Lung (tissue), 12 donors: ENCODE data around the gene ZNF331. TPM values are rescaled to one million over a fixed set of nuclear protein-coding genes. Genes with fewer than 3 reads are reported as not detected.

ENCODE experiments used
- ATAC-seq: fragments of 200-7000 bp; cut with Tn5 transposase; one replicate; pipeline ENCODE4 v1.9.1; 2020; ENCODE audit warnings: moderate number of reproducible peaks; ENCODE audit not compliant: insufficient read depth, low FRiP score
- DNase-seq, 3 donors: peaks; one replicate each; pipeline ENCODE4 v3.0.0-alpha.2; 2013 to 2017
- H3K27ac ChIP-seq, 2 donors: one replicate each; pipeline ENCODE4 v1.5.1; 2013; ENCODE audit warnings: mild to moderate bottlenecking in 2 of 2, moderate library complexity in 2 of 2, control low read depth in 1 of 2, inconsistent platforms in 1 of 2, low read depth in 1 of 2, low read length in 1 of 2
- H3K27me3 ChIP-seq, 3 donors: one replicate each; pipeline ENCODE4 v1.5.1; 2013; ENCODE audit warnings: low read length in 2 of 3; ENCODE audit not compliant: control insufficient read depth in 3 of 3, insufficient read depth in 3 of 3
- H3K36me3 ChIP-seq, 4 donors: one replicate each; pipeline ENCODE4 v1.5.1; 2013; ENCODE audit warnings: low read length in 4 of 4, mild to moderate bottlenecking in 1 of 4, moderate library complexity in 1 of 4; ENCODE audit not compliant: control insufficient read depth in 4 of 4, insufficient read depth in 4 of 4
- H3K4me1 ChIP-seq, 5 donors: one replicate each; pipeline ENCODE4 v1.5.1; 2013; ENCODE audit warnings: low read length in 5 of 5, mild to moderate bottlenecking in 2 of 5, moderate library complexity in 1 of 5; ENCODE audit not compliant: control insufficient read depth in 5 of 5, insufficient read depth in 5 of 5
- H3K4me3 ChIP-seq: one replicate; pipeline ENCODE4 v1.5.1; 2013; ENCODE audit warnings: mild to moderate bottlenecking, control low read depth, moderate library complexity
- H3K9ac ChIP-seq, 2 donors: one replicate each; pipeline ENCODE4 v1.5.1; 2013; ENCODE audit warnings: low read length in 2 of 2, control low read depth in 1 of 2; ENCODE audit not compliant: insufficient read depth in 1 of 2
- H3K9me3 ChIP-seq, 4 donors: one replicate each; pipeline ENCODE4 v1.5.1; 2013; ENCODE audit warnings: low read length in 3 of 4, mild to moderate bottlenecking in 1 of 4, moderate library complexity in 1 of 4; ENCODE audit not compliant: control insufficient read depth in 4 of 4, insufficient read depth in 3 of 4
- WGBS, 2 donors: extraction: QIAGEN DNeasy Blood & Tissue Kit; methylation state at CpG; one replicate each; pipeline ENCODE4 v1.1.7; 2013; 5-methylcytosine and 5-hydroxymethylcytosine counted together
- polyA plus RNA-seq, 2 donors: library from polyadenylated mRNA; stranded (reverse); fragments of 200-250 nt; gene quantifications; one replicate each; pipeline ENCODE4 v1.2.1, GENCODE V29; 2013
- total RNA-seq, 2 donors: library from RNA; depleted of rRNA in 1 of 2; stranded (reverse); fragments of >200 nt in 1 of 2; gene quantifications; one replicate each; pipeline ENCODE4 v1.2.1, GENCODE V29; 2014 to 2021
- TF ChIP-seq, protein P1 (sequence below): IDR thresholded peaks from 2 replicates; pipeline ENCODE4 v1.5.1; 2012; ENCODE audit warnings: mild to moderate bottlenecking; ENCODE audit errors: control extremely low read depth, extremely low read depth
- donor health status: control.
- donor health status: control.
- donor health status: Bipolar disorder and iron deficiency.
- donor health status: healthy.
- donor health status: DM: yes; HTN: yes; CAD: no.

The ZNF331 gene
- total and polyA plus RNA-seq, 4 donors = 12.7 to 27.9 (median 22.8) TPM

DNA sequence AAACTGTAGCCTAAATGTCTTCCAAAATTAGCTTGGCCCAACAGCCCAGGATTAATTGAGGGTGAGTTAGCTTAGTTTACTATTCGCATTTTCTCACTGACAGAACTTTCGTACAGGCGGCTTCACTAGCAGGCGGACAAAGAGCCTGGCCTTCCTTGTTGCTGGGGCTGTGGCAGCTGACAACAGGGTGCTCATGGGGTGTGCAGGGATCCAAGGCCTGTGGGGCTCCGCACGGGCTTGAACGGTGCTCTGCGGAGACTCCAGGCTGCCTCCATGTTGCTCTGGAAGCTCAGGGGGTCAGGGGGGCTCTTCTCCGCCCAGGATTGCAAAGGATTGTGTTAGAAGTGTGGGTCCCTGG is 57.5 kb downstream of the ZNF331 start:
- Histone ChIP-seq H3K36me3 (no peaks in the 10 kb centered on the region), H3K27ac (no peak overlapping the region), H3K9me3 (peaks cover 0 to 11% (median 0%) of the 10 kb centered on the region in 4 donors), H3K4me1 (peaks cover 0 to 3% (median 0%) of the 10 kb centered on the region in 5 donors), H3K27me3 (no peaks in the 10 kb centered on the region), H3K4me3 (no peak overlapping the region), H3K9ac (no peak overlapping the region)
- ATAC-seq (no peak), DNase-seq (no peak)
- 84 to 88% methylated on average over 9 of the region's 9 CpGs for WGBS, 2 donors
- TF ChIP-seq, protein P1, sequence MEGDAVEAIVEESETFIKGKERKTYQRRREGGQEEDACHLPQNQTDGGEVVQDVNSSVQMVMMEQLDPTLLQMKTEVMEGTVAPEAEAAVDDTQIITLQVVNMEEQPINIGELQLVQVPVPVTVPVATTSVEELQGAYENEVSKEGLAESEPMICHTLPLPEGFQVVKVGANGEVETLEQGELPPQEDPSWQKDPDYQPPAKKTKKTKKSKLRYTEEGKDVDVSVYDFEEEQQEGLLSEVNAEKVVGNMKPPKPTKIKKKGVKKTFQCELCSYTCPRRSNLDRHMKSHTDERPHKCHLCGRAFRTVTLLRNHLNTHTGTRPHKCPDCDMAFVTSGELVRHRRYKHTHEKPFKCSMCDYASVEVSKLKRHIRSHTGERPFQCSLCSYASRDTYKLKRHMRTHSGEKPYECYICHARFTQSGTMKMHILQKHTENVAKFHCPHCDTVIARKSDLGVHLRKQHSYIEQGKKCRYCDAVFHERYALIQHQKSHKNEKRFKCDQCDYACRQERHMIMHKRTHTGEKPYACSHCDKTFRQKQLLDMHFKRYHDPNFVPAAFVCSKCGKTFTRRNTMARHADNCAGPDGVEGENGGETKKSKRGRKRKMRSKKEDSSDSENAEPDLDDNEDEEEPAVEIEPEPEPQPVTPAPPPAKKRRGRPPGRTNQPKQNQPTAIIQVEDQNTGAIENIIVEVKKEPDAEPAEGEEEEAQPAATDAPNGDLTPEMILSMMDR = no peak

DNA sequence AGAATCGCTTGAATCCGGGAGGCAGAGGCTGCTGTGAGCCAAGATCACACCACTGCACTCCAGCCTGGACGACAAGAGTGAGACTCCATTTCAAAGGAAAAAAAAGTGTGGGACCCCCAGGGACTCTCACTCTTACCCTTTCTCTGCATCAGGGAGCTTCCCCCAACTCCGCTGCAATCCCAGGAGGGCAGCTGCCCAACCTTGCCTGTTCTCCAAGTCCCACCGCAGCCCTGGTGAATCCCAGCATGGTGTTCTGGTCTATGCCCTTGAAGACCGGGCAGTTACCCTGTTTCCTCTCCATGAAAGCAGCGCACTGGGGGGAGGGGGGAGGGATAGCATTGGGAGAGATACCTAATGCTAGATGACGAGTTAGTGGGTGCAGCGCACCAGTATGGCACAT is 58.1 kb downstream of the ZNF331 start:
- no peaks in the 10 kb centered on the region for H3K27me3 ChIP-seq
- 90 to 94% methylated on average over 9 of the region's 9 CpGs for WGBS, 2 donors
- no peaks in the 10 kb centered on the region for H3K36me3 ChIP-seq
- peaks cover 0 to 3% (median 0%) of the 10 kb centered on the region in 5 donors for H3K4me1 ChIP-seq
- DNase-seq = no peak
- no peak overlapping the region for H3K4me3 ChIP-seq
- H3K9me3 ChIP-seq = peaks cover 0 to 13% (median 0%) of the 10 kb centered on the region in 4 donors
- no peak overlapping the region for H3K9ac ChIP-seq
- no peak overlapping the region for H3K27ac ChIP-seq
- TF ChIP-seq, protein P1 = no peak
- ATAC-seq = no peak

DNA sequence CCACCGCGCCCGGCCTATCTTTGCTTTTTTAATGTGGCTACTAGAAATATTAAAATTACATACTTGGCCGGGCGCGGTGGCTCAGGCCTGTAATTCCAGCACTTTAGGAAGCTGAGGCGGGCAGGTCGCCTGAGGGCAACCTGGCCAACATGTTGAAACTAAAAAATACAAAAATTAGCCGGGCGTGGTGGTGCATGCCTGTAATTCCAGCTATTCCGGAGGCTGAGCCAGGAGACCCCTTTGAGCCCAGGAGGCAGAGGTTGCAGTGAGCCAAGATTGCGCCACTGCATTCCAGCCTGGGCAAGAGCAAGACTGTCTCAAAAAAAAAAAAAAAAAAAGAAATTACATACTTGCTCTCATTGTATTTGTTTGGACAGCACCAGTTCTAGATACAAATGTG is 59.1 kb downstream of the ZNF331 start:
- ATAC-seq = no peak
- TF ChIP-seq, protein P1 = no peak
- peaks cover 0 to 16% (median 0%) of the 10 kb centered on the region in 4 donors for H3K9me3 ChIP-seq
- no peak for DNase-seq
- H3K4me1 ChIP-seq = peaks cover 0 to 3% (median 0%) of the 10 kb centered on the region in 5 donors
- no peaks in the 10 kb centered on the region for H3K27me3 ChIP-seq
- H3K27ac ChIP-seq = no peak overlapping the region
- 82 to 88% methylated on average over 12 of the region's 12 CpGs for WGBS, 2 donors
- no peak overlapping the region for H3K9ac ChIP-seq
- H3K36me3 ChIP-seq = no peaks in the 10 kb centered on the region
- no peak overlapping the region for H3K4me3 ChIP-seq

GRCh38 chr19:53598361-53598760 is 60.4 kb downstream of the ZNF331 start:
- WGBS, 2 donors = 72 to 87% methylated on average over 10 of the region's 10 CpGs
- Histone ChIP-seq H3K9me3 (peaks cover 0 to 13% (median 0%) of the 10 kb centered on the region in 4 donors), H3K9ac (no peak overlapping the region), H3K27me3 (no peaks in the 10 kb centered on the region), H3K4me3 (no peak overlapping the region), H3K27ac (no peak overlapping the region), H3K4me1 (peaks cover 0 to 3% (median 0%) of the 10 kb centered on the region in 5 donors), H3K36me3 (no peaks in the 10 kb centered on the region)
- TF ChIP-seq, protein P1 = no peak
- ATAC-seq (no peak), DNase-seq (no peak)
